Activated CD4-positive, alpha-beta T cell treated with anti-CD3 and anti-CD28 coated beads, Interleukin-2, amount 10 ng/mL, durations not matched to agents 7 days and 5 days (primary cell): ENCODE measurements around the gene STRA8. TPM values are rescaled to one million over a fixed set of nuclear protein-coding genes. Genes with fewer than 3 reads are reported as not detected.
A peak's percentile ranks its signal among the peaks of the same experiment; 100 is the strongest.
"Not testable (repeated sequence)": the region's sequence is repeated elsewhere in the genome, so short reads cannot be mapped to it uniquely, and the experiment has no call there.

ENCODE experiments used
- CTCF ChIA-PET: fragments of 350-600 bp; sonication (Branson Sonifier 250); formaldehyde crosslinking; loops from one replicate; lab custom pipeline; 2021; ENCODE audit warnings: antibody characterized with exemption; lab: Charles Lee
- POLR2A ChIA-PET: fragments of 350-600 bp; sonication (Branson Sonifier 250); formaldehyde crosslinking; loops from one replicate; lab custom pipeline; 2021; ENCODE audit warnings: antibody characterized with exemption; lab: Charles Lee
- DNase-seq: peaks from one replicate; pipeline ENCODE4 v3.0.0-alpha.2; 2020
- H3K27ac Mint-ChIP-seq: one replicate; pipeline ENCODE4 v1.8.0; 2021; ENCODE audit warnings: mild to moderate bottlenecking, moderate library complexity, mixed read lengths
- H3K27me3 Mint-ChIP-seq: one replicate; pipeline ENCODE4 v1.8.0; 2021; ENCODE audit warnings: mixed read lengths
- H3K36me3 Mint-ChIP-seq: one replicate; pipeline ENCODE4 v1.8.0; 2021; ENCODE audit warnings: low read depth, mixed read lengths
- H3K4me1 Mint-ChIP-seq: one replicate; pipeline ENCODE4 v1.8.0; 2021; ENCODE audit warnings: mixed read lengths
- H3K4me3 Mint-ChIP-seq: one replicate; pipeline ENCODE4 v1.8.0; 2021; ENCODE audit warnings: mild to moderate bottlenecking, moderate library complexity, mixed read lengths
- H3K9me3 Mint-ChIP-seq: one replicate; pipeline ENCODE4 v1.8.0; 2021; ENCODE audit warnings: mixed read lengths
- total RNA-seq, 2 experiments: library from RNA; stranded (reverse); gene quantifications; one replicate each; pipeline ENCODE4 v1.2.3, GENCODE V29; 2021

STRA8 gene
- total RNA-seq, 2 experiments from 2014 or later = not detected

GRCh38 chr7:135207406-135208101, 26.1 kb upstream of the STRA8 start:
- Mint-ChIP-seq H3K9me3 (no peaks in the 10 kb centered on the region), H3K36me3 (peaks cover 12% of the 10 kb centered on the region), H3K4me1 (peaks cover 36% of the 10 kb centered on the region), H3K27ac (no peak overlapping the region), H3K27me3 (no peaks in the 10 kb centered on the region), H3K4me3 (no peak overlapping the region)
- no peak for DNase-seq
- ChIA-PET POLR2A (no interaction called here), CTCF (interaction anchor here (0.6 kb wide), 1 partner anchor 140 kb away, joined by 3 read pairs; no protein-coding TSS in a partner anchor)

- no peak for DNase-seq
- ChIA-PET CTCF (interaction anchor here (1.0 kb wide), 1 partner anchor 11 kb away, joined by 3 read pairs; no protein-coding TSS in a partner anchor), POLR2A (no interaction called here)
- peaks cover 12% of the 10 kb centered on the region for H3K36me3 Mint-ChIP-seq
- H3K4me3 Mint-ChIP-seq = no peak overlapping the region
- H3K9me3 Mint-ChIP-seq = no peaks in the 10 kb centered on the region
- no peak overlapping the region for H3K27ac Mint-ChIP-seq
- H3K27me3 Mint-ChIP-seq = no peaks in the 10 kb centered on the region
- peaks cover 36% of the 10 kb centered on the region for H3K4me1 Mint-ChIP-seq
Observed at GRCh38 chr7:135208102-135208793, 25.4 kb upstream of the STRA8 start.

DNA sequence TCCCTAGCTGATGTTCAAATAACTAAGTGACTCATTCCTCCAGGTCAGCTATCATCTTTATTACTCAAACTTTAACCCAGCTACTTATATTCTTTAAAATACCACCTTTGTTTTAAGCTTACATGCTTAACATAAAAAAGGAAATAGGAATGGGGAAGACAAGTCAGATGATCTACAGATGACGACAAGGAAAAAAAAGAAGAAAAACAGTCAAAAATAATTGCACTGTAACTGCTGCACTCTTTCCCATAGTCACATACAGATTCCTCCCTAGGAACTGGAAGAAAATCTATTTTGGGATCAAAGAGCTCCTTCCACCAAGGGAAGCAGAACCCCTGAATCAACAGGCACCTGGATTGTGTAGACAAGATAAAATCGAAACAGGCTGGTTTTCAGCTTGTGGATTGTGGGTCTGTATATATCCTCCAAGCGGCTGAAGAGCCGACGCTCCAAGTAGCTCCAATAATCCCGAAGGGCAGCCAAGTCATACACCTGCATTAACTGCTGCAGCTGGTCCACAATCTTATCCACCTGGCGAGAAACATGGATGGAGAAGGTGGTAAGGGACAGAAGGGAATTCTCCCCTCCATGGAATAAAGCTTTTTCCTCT, 24.3 kb upstream of the STRA8 start:
- Mint-ChIP-seq H3K36me3 (peaks cover 6% of the 10 kb centered on the region), H3K4me3 (no peak overlapping the region), H3K27me3 (no peaks in the 10 kb centered on the region), H3K4me1 (peaks cover 30% of the 10 kb centered on the region), H3K9me3 (no peaks in the 10 kb centered on the region), H3K27ac (no peak overlapping the region)
- ChIA-PET CTCF (interaction anchor here (1.0 to 1.7 kb wide), 2 partner anchors 9 to 10 kb away, joined by 3 to 4 read pairs; no protein-coding TSS in a partner anchor), POLR2A (no interaction called here)
- DNase-seq = no peak

DNA sequence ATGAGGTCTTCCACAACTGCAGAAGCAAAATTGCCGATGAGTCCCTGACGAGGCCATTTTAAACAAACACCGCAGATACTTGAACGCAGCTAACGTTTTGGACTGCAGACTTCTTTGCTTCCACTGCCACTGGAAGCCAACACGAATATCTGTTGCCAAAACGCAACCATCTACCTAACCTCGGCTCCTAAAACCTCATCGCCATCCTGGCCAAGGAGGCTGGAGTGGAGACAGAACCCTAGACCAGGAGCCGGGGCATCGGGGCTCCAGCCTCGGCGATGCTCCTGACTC, 22.8 kb upstream of the STRA8 start:
- Mint-ChIP-seq H3K27me3 (no peaks in the 10 kb centered on the region), H3K9me3 (no peaks in the 10 kb centered on the region), H3K4me3 (peak overlapping the region; percentile 95), H3K4me1 (peaks cover 30% of the 10 kb centered on the region), H3K36me3 (peaks cover 2% of the 10 kb centered on the region), H3K27ac (peak overlapping the region; percentile 99)
- CTCF ChIA-PET = interaction anchor here (1.1 to 1.5 kb wide), 4 partner anchors 16 to 41 kb away, joined by 3 to 5 read pairs (median 3); no protein-coding TSS in a partner anchor
- POLR2A ChIA-PET = no interaction called here
- no peak for DNase-seq

- peaks cover under 1% of the 10 kb centered on the region for H3K36me3 Mint-ChIP-seq
- CTCF ChIA-PET = interaction anchor here (1.1 to 1.5 kb wide), 4 partner anchors 17 to 42 kb away, joined by 3 to 5 read pairs (median 3); no protein-coding TSS in a partner anchor
- H3K27ac Mint-ChIP-seq = peak within 1 kb of the TSS; percentile 99
- H3K9me3 Mint-ChIP-seq = no peaks in the 10 kb centered on the region
- peaks cover 30% of the 10 kb centered on the region for H3K4me1 Mint-ChIP-seq
- no peaks in the 10 kb centered on the region for H3K27me3 Mint-ChIP-seq
- DNase-seq = peak; percentile 95
- H3K4me3 Mint-ChIP-seq = peak within 1 kb of the TSS; percentile 95
- POLR2A ChIA-PET = no interaction called here
Observed at GRCh38 chr7:135211179-135211945, 22.3 kb upstream of the STRA8 start, which contains the start of gene WDR91. Gene WDR91 (minus strand): TSS chr7:135211526. CDS start chr7:135211502, 24 bp downstream.

- DNase-seq, H3K9me3 Mint-ChIP-seq, H3K36me3 Mint-ChIP-seq, H3K27me3 Mint-ChIP-seq, POLR2A ChIA-PET: not testable (repeated sequence)
- Mint-ChIP-seq H3K27ac (peak overlapping the region; percentile 84), H3K4me3 (peak overlapping the region; percentile 95), H3K4me1 (peaks cover 28% of the 10 kb centered on the region)
- CTCF ChIA-PET = interaction anchor here (1.2 to 1.5 kb wide), 2 partner anchors 18 to 31 kb away, joined by 3 to 5 read pairs; no protein-coding TSS in a partner anchor
Observed at GRCh38 chr7:135211946-135212685, 21.5 kb upstream of the STRA8 start.

- H3K4me3 Mint-ChIP-seq = no peak overlapping the region
- H3K27me3 Mint-ChIP-seq = peaks cover 5% of the 10 kb centered on the region
- POLR2A ChIA-PET = interaction anchor here (0.7 kb wide), 1 partner anchor 566 kb away, joined by 4 read pairs; no protein-coding TSS in a partner anchor
- H3K36me3 Mint-ChIP-seq = no peaks in the 10 kb centered on the region
- CTCF ChIA-PET = interaction anchor here (0.6 to 1.2 kb wide), 3 partner anchors 43 to 247 kb away, joined by 3 to 5 read pairs (median 4); partner anchors contain the start of gene CYREN
- H3K4me1 Mint-ChIP-seq = peaks cover 17% of the 10 kb centered on the region
- H3K9me3 Mint-ChIP-seq = no peaks in the 10 kb centered on the region
- no peak for DNase-seq
- no peak overlapping the region for H3K27ac Mint-ChIP-seq
Observed at GRCh38 chr7:135213831-135214230, 19.8 kb upstream of the STRA8 start.

- ChIA-PET POLR2A (no interaction called here), CTCF (no interaction called here)
- Mint-ChIP-seq H3K27me3 (peaks cover 5% of the 10 kb centered on the region), H3K36me3 (no peaks in the 10 kb centered on the region), H3K4me3 (no peak overlapping the region), H3K9me3 (no peaks in the 10 kb centered on the region), H3K4me1 (peaks cover 12% of the 10 kb centered on the region), H3K27ac (no peak overlapping the region)
- no peak for DNase-seq
Observed at GRCh38 chr7:135215180-135215579, 18.5 kb upstream of the STRA8 start.

- Mint-ChIP-seq H3K27me3 (peaks cover 5% of the 10 kb centered on the region), H3K4me3 (no peak overlapping the region), H3K4me1 (peaks cover 6% of the 10 kb centered on the region), H3K36me3 (no peaks in the 10 kb centered on the region), H3K27ac (no peak overlapping the region), H3K9me3 (no peaks in the 10 kb centered on the region)
- POLR2A ChIA-PET = no interaction called here
- CTCF ChIA-PET = no interaction called here
- no peak for DNase-seq
Observed at GRCh38 chr7:135215698-135216097, 17.9 kb upstream of the STRA8 start.

- DNase-seq = no peak
- Mint-ChIP-seq H3K27me3 (peaks cover 6% of the 10 kb centered on the region), H3K4me1 (no peaks in the 10 kb centered on the region), H3K9me3 (peaks cover 2% of the 10 kb centered on the region), H3K27ac (no peak overlapping the region), H3K4me3 (no peak overlapping the region), H3K36me3 (no peaks in the 10 kb centered on the region)
- ChIA-PET POLR2A (interaction anchor here (0.6 kb wide), 1 partner anchor 1011 kb away, joined by 3 read pairs; no protein-coding TSS in a partner anchor), CTCF (interaction anchor here (0.6 to 1.2 kb wide), 2 partner anchors 12 to 22 kb away, joined by 3 read pairs; no protein-coding TSS in a partner anchor)
Observed at GRCh38 chr7:135217645-135218509, 15.8 kb upstream of the STRA8 start.

GRCh38 chr7:135224027-135224426, 9.6 kb upstream of the STRA8 start:
- DNase-seq = no peak
- Mint-ChIP-seq H3K36me3 (peaks cover 2% of the 10 kb centered on the region), H3K4me3 (no peak overlapping the region), H3K9me3 (peaks cover 11% of the 10 kb centered on the region), H3K27me3 (peaks cover 11% of the 10 kb centered on the region), H3K4me1 (peaks cover 14% of the 10 kb centered on the region), H3K27ac (peak overlapping the region; percentile 74)
- ChIA-PET POLR2A (no interaction called here), CTCF (interaction anchor here (0.5 kb wide), 1 partner anchor 478 kb away, joined by 3 read pairs; no protein-coding TSS in a partner anchor)
